ENCODE measurements around the gene STXBP5L.
"Not testable (repeated sequence)": the region's sequence is repeated elsewhere in the genome, so short reads cannot be mapped to it uniquely, and the experiment has no call there.

STXBP5L gene

GRCh38 chr3:121232309-121233225, 324.6 kb downstream of the STXBP5L start:
- no peak for DNase-seq

GRCh38 chr3:121243208-121243607, 335.2 kb downstream of the STXBP5L start:
- no peak for DNase-seq

- DNase-seq = no peak
Observed at GRCh38 chr3:121252676-121253075, 344.7 kb downstream of the STXBP5L start.

- no peak for DNase-seq
Observed at GRCh38 chr3:121269389-121269788, 361.4 kb downstream of the STXBP5L start.

GRCh38 chr3:121274411-121274810, 366.4 kb downstream of the STXBP5L start:
- DNase-seq = no peak

- no peak for DNase-seq
Observed at GRCh38 chr3:121295452-121295851, 387.4 kb downstream of the STXBP5L start.

- no peak for DNase-seq
Observed at GRCh38 chr3:121295979-121296378, 388.0 kb downstream of the STXBP5L start.

- no peak for DNase-seq
Observed at GRCh38 chr3:121324320-121324719, 416.3 kb downstream of the STXBP5L start.

GRCh38 chr3:121330118-121330517, 422.1 kb downstream of the STXBP5L start:
- no peak for DNase-seq

- no peak for DNase-seq
Observed at GRCh38 chr3:121330634-121331033, 422.6 kb downstream of the STXBP5L start.

- DNase-seq = not testable (repeated sequence)
Observed at GRCh38 chr3:121355960-121356359, 448.0 kb downstream of the STXBP5L start.

- no peak for DNase-seq
Observed at GRCh38 chr3:121362035-121362734, 454.2 kb downstream of the STXBP5L start.

GRCh38 chr3:121388308-121388707, 480.3 kb downstream of the STXBP5L start:
- DNase-seq = not testable (repeated sequence)

- DNase-seq = not testable (repeated sequence)
Observed at GRCh38 chr3:121395967-121396366, 488.0 kb downstream of the STXBP5L start.

- DNase-seq = not testable (repeated sequence)
Observed at GRCh38 chr3:121398051-121398450, 490.0 kb downstream of the STXBP5L start.

GRCh38 chr3:121399820-121400219, 491.8 kb downstream of the STXBP5L start:
- DNase-seq = no peak

GRCh38 chr3:121405631-121406030, 497.6 kb downstream of the STXBP5L start:
- no peak for DNase-seq

GRCh38 chr3:121411523-121411922, 503.5 kb downstream of the STXBP5L start:
- no peak for DNase-seq

- no peak for DNase-seq
Observed at GRCh38 chr3:121414924-121415323, 506.9 kb downstream of the STXBP5L start.

- DNase-seq = no peak
Observed at GRCh38 chr3:121418182-121418581, 510.2 kb downstream of the STXBP5L start.

GRCh38 chr3:121424549-121424948, 516.5 kb downstream of the STXBP5L start:
- no peak for DNase-seq

GRCh38 chr3:121430664-121431215, 522.7 kb downstream of the STXBP5L start:
- no peak for DNase-seq

GRCh38 chr3:121431726-121432517, 523.9 kb downstream of the STXBP5L start:
- peak; percentile 82 for DNase-seq

All from CD4-positive, alpha-beta T cell treated with Interleukin-17A for 1 hour (primary cell).